ENCODE measurements around the gene RRAS. TPM values are rescaled to one million over a fixed set of nuclear protein-coding genes. Genes with fewer than 3 reads are reported as not detected.
"Not testable (repeated sequence)": the region's sequence is repeated elsewhere in the genome, so short reads cannot be mapped to it uniquely, and the experiment has no call there.

The RRAS gene
- total RNA-seq, 8 experiments from 2014 or later, result 0.79 to 35.2 (median 7.5) TPM

GRCh38 chr19:49642492-49643035 lies 2.6 kb upstream of the RRAS start:
- no peak for ATAC-seq (replicated peaks in 6 of 8)
- 0 to 17% (median 2%) methylated on average over 1 to 3 of the region's 5 CpGs; no CpG with 5 or more reads in 2 of the 10 experiments for WGBS, 10 experiments
- peak overlapping the region; percentile 85 to 97 for H3K27ac ChIP-seq
- peak overlapping the region; percentile 73 to 95 (median 87) for H3K4me3 ChIP-seq
- in situ Hi-C loops (cut with MboI; ENCODE audit: low pct_unique_long_range_greater_than_20kb in 2 of 9, low sequenced_read_pairs in 9 of 9, unreplicated experiment in 9 of 9), result no loop called here
- peaks cover 19 to 22% of the 10 kb centered on the region in 2 donors for H3K4me1 ChIP-seq (replicated peaks in 1 of 2)

GRCh38 chr19:49641688-49642491 lies 1.9 kb upstream of the RRAS start, which contains the start of gene SCAF1:
SCAF1 (plus strand) TSS chr19:49642209; CDS start chr19:49645027, 2,818 bp downstream.
- peak; percentile 30 to 64 (median 54) for ATAC-seq (replicated peaks in 6 of 8)
- peaks cover 19 to 24% of the 10 kb centered on the region in 2 donors for H3K4me1 ChIP-seq (replicated peaks in 1 of 2)
- 0 to 1% (median 0%) methylated on average over 3 to 15 of the region's 87 CpGs; no CpG with 5 or more reads in 4 of the 10 experiments for WGBS, 10 experiments
- H3K4me3 ChIP-seq, result peak within 1 kb of the TSS; percentile 73 to 95 (median 87)
- in situ Hi-C loops (cut with MboI; ENCODE audit: low pct_unique_long_range_greater_than_20kb in 2 of 9, low sequenced_read_pairs in 9 of 9, unreplicated experiment in 9 of 9), result no loop called here
- peak within 1 kb of the TSS; percentile 85 to 98 for H3K27ac ChIP-seq

GRCh38 chr19:49639401-49640112 lies 386 bp downstream of the RRAS start:
- in situ Hi-C loops (cut with MboI; ENCODE audit: low pct_unique_long_range_greater_than_20kb in 2 of 9, low sequenced_read_pairs in 9 of 9, unreplicated experiment in 9 of 9), result no loop called here
- ATAC-seq (replicated peaks in 6 of 8), result no peak
- Histone ChIP-seq H3K4me1 (replicated peaks in 1 of 2) (peaks cover 33% of the 10 kb centered on the region in 2 donors), H3K4me3 (peak overlapping the region; percentile 26 to 41 (median 39)), H3K27ac (peak overlapping the region in 1 of 2 donors; percentile 48)
- WGBS, 10 experiments, result 30% methylated on average over 2 of the region's 31 CpGs; no CpG with 5 or more reads in 9 of the 10 experiments

- H3K4me1 ChIP-seq (replicated peaks in 1 of 2), result peaks cover 29 to 31% of the 10 kb centered on the region in 2 donors
- WGBS, 10 experiments, result 7 to 20% (median 10%) methylated on average over 1 to 6 of the region's 19 CpGs; no CpG with 5 or more reads in 6 of the 10 experiments
- peak in 2 of 8 experiments; percentile 4 to 6 for ATAC-seq (replicated peaks in 6 of 8)
- in situ Hi-C loops (cut with MboI; ENCODE audit: low pct_unique_long_range_greater_than_20kb in 2 of 9, low sequenced_read_pairs in 9 of 9, unreplicated experiment in 9 of 9), result no loop called here
- no peak overlapping the region for H3K27ac ChIP-seq
- H3K4me3 ChIP-seq, result no peak overlapping the region
Measured at GRCh38 chr19:49637821-49638738, 1.9 kb downstream of the RRAS start.

- ATAC-seq (replicated peaks in 6 of 8), result no peak
- 100% methylated on average over 2 of the region's 30 CpGs; no CpG with 5 or more reads in 9 of the 10 experiments for WGBS, 10 experiments
- Histone ChIP-seq H3K27ac (peak overlapping the region in 1 of 2 donors; percentile 10), H3K4me1 (replicated peaks in 1 of 2) (peaks cover 24 to 26% of the 10 kb centered on the region in 2 donors), H3K4me3 (no peak overlapping the region)
- in situ Hi-C loops (cut with MboI; ENCODE audit: low pct_unique_long_range_greater_than_20kb in 2 of 9, low sequenced_read_pairs in 9 of 9, unreplicated experiment in 9 of 9), result no loop called here
Measured at GRCh38 chr19:49636233-49636932, 3.6 kb downstream of the RRAS start.

GRCh38 chr19:49635530-49636232 lies 4.3 kb downstream of the RRAS start:
- H3K4me3 ChIP-seq, result no peak overlapping the region
- in situ Hi-C loops (cut with MboI; ENCODE audit: low pct_unique_long_range_greater_than_20kb in 2 of 9, low sequenced_read_pairs in 9 of 9, unreplicated experiment in 9 of 9), result no loop called here
- no peak overlapping the region for H3K27ac ChIP-seq
- H3K4me1 ChIP-seq (replicated peaks in 1 of 2), result peaks cover 17 to 21% of the 10 kb centered on the region in 2 donors
- WGBS, 10 experiments, result 60% methylated on average over 1 of the region's 24 CpGs; no CpG with 5 or more reads in 9 of the 10 experiments
- ATAC-seq (replicated peaks in 6 of 8), result no peak

- 39 to 96% (median 78%) methylated on average over 1 to 9 of the region's 9 CpGs; no CpG with 5 or more reads in 5 of the 10 experiments for WGBS, 10 experiments
Measured at GRCh38 chr19:49633273-49633672, 6.7 kb downstream of the RRAS start.

GRCh38 chr19:49632576-49632975 lies 7.4 kb downstream of the RRAS start:
- in situ Hi-C loops (cut with MboI; ENCODE audit: low pct_unique_long_range_greater_than_20kb in 2 of 9, low sequenced_read_pairs in 9 of 9, unreplicated experiment in 9 of 9), result no loop called here
- Histone ChIP-seq H3K4me3 (no peak overlapping the region), H3K27ac (no peak overlapping the region), H3K4me1 (replicated peaks in 1 of 2) (peaks cover 10 to 15% of the 10 kb centered on the region in 2 donors)
- ATAC-seq (replicated peaks in 6 of 8), result no peak
- 80 to 100% (median 100%) methylated on average over 1 to 5 of the region's 5 CpGs; no CpG with 5 or more reads in 5 of the 10 experiments for WGBS, 10 experiments

More at GRCh38 chr19:49633273-49633672, 6.7 kb downstream of the RRAS start:
- H3K4me1 ChIP-seq (replicated peaks in 1 of 2), result peaks cover 15 to 16% of the 10 kb centered on the region in 2 donors
- H3K27ac ChIP-seq; H3K4me3 ChIP-seq; in situ Hi-C loops (cut with MboI; ENCODE audit: low pct_unique_long_range_greater_than_20kb in 2 of 9, low sequenced_read_pairs in 9 of 9, unreplicated experiment in 9 of 9): not testable (repeated sequence)
- peak in 2 of 8 experiments; percentile 4 to 7 for ATAC-seq (replicated peaks in 6 of 8)

GRCh38 chr19:49631610-49632192 lies 8.2 kb downstream of the RRAS start:
- H3K4me3 ChIP-seq, result no peak overlapping the region
- ATAC-seq (replicated peaks in 6 of 8), result no peak
- in situ Hi-C loops (cut with MboI; ENCODE audit: low pct_unique_long_range_greater_than_20kb in 2 of 9, low sequenced_read_pairs in 9 of 9, unreplicated experiment in 9 of 9), result no loop called here
- peaks cover 7 to 12% of the 10 kb centered on the region in 2 donors for H3K4me1 ChIP-seq (replicated peaks in 1 of 2)
- no peak overlapping the region for H3K27ac ChIP-seq
- WGBS, 10 experiments, result 87 to 100% (median 92%) methylated on average over 3 to 10 of the region's 19 CpGs; no CpG with 5 or more reads in 6 of the 10 experiments

GRCh38 chr19:49631014-49631588 lies 8.8 kb downstream of the RRAS start:
- Histone ChIP-seq H3K4me3 (no peak overlapping the region), H3K4me1 (replicated peaks in 1 of 2) (peaks cover under 1 to 6% of the 10 kb centered on the region in 2 donors), H3K27ac (no peak overlapping the region)
- 0 to 83% (median 52%) methylated on average over 1 to 5 of the region's 9 CpGs for WGBS, 10 experiments
- peak in 2 of 8 experiments; percentile 10 to 26 for ATAC-seq (replicated peaks in 6 of 8)
- in situ Hi-C loops (cut with MboI; ENCODE audit: low pct_unique_long_range_greater_than_20kb in 2 of 9, low sequenced_read_pairs in 9 of 9, unreplicated experiment in 9 of 9), result no loop called here
